K562 (cell line): ENCODE data around the gene PHF1. TPM values are rescaled to one million over a fixed set of nuclear protein-coding genes. Genes with fewer than 3 reads are reported as not detected.

Experiments
- ATAC-seq: fragments of 200-7000 bp; cut with Tn5 transposase; 3 replicates; pipeline ENCODE4 v1.9.1; 2020; ENCODE audit warnings: moderate library complexity
- BruUV-seq: library from RNA; stranded (reverse); fragments of 400-500 nt; replicated peaks from 2 replicates; lab custom pipeline; 2021; lab: Mats Ljungman, UMichigan
- CTCF ChIA-PET: fragments of 300-600 bp; formaldehyde crosslinking; extraction: SDS; loops from one replicate; lab custom pipeline; 2021; ENCODE audit warnings: low intra/inter-chr PET ratio; lab: Yijun Ruan, JAX
- POLR2A ChIA-PET: fragments of 300-600, 350-650 bp; sonication (Branson Sonifier 250); formaldehyde crosslinking; extraction: SDS; loops from one replicate; lab custom pipeline; 2021; ENCODE audit warnings: antibody characterized with exemption, inconsistent platforms; lab: Yijun Ruan, JAX
- DNase-seq, 4 experiments: peaks; one replicate each; pipeline versions ENCODE4 v3.0.0 to v3.0.0-alpha.2; 2011 to 2018; ENCODE audit warnings: low spot score in 3 of 4, mixed read lengths in 3 of 4; ENCODE audit errors: extremely low read depth in 1 of 4
- FAIRE-seq: peaks from 2 replicates; lab custom pipeline; 2011; peaks lifted over from hg19 to GRCh38; lab: Jason Lieb, UNC
- H2AFZ ChIP-seq: 2 replicates; pipeline ENCODE4 v1.6.0; 2011; ENCODE audit warnings: low read depth, low read length, control low read depth, inconsistent platforms
- H3K27ac ChIP-seq: fragments of 200-600 bp; 3 replicates; pipeline ENCODE4 v1.8.0; 2011; ENCODE audit warnings: low read depth, mild to moderate bottlenecking, control low read depth, inconsistent platforms, low read length, moderate library complexity, mixed read lengths; ENCODE audit errors: extremely low read depth
- H3K27me3 ChIP-seq, 2 experiments: fragments of 300-600 bp in 1 of 2; 2 replicates in 1 of 2; 3 replicates in 1 of 2; pipeline versions ENCODE4 v1.6.0 to v1.8.0; 2011; ENCODE audit warnings: inconsistent platforms in 2 of 2, low read length in 2 of 2, mild to moderate bottlenecking in 1 of 2, mixed read lengths in 1 of 2, moderate library complexity in 1 of 2; ENCODE audit not compliant: control insufficient read depth in 2 of 2, insufficient read depth in 2 of 2
- H3K36me3 ChIP-seq: fragments of 300-600 bp; 3 replicates; pipeline ENCODE4 v1.8.0; 2011; ENCODE audit warnings: mild to moderate bottlenecking, low read length, inconsistent platforms; ENCODE audit not compliant: control insufficient read depth, insufficient read depth
- H3K4me1 ChIP-seq, 2 experiments: fragments of 200-600 bp in 1 of 2; replicated peaks in 1 of 2; 2 replicates in 1 of 2; 3 replicates in 1 of 2; pipeline versions ENCODE4 v1.5.1 to v1.8.0; 2011; ENCODE audit warnings: inconsistent platforms in 2 of 2, low read length in 2 of 2, mild to moderate bottlenecking in 1 of 2, mixed read lengths in 1 of 2, moderate library complexity in 1 of 2; ENCODE audit not compliant: control insufficient read depth in 2 of 2, insufficient read depth in 2 of 2
- H3K4me2 ChIP-seq: 2 replicates; pipeline ENCODE4 v1.6.1; 2011; ENCODE audit warnings: low read length, control low read depth, inconsistent platforms, mixed read lengths; ENCODE audit not compliant: insufficient read depth
- H3K4me3 ChIP-seq: fragments of 200-600 bp; sonication (generic), shearing (Covaris generic); 2 replicates; pipeline ENCODE4 v1.5.1; 2016; ENCODE audit warnings: control low read depth, inconsistent platforms
- H3K79me2 ChIP-seq: fragments of 200-600 bp; 3 replicates; pipeline ENCODE4 v1.8.0; 2011; ENCODE audit warnings: low read length, inconsistent platforms; ENCODE audit not compliant: control insufficient read depth, insufficient read depth
- H3K9ac ChIP-seq, 2 experiments: 2 replicates each; pipeline versions ENCODE4 v1.6.0 to v1.6.1; 2011; ENCODE audit warnings: low read depth in 2 of 2, low read length in 2 of 2, control low read depth in 1 of 2, inconsistent platforms in 1 of 2, mild to moderate bottlenecking in 1 of 2, mixed read lengths in 1 of 2; ENCODE audit not compliant: insufficient read depth in 1 of 2
- H3K9me1 ChIP-seq: one replicate; pipeline ENCODE4 v1.6.0; 2011; ENCODE audit warnings: inconsistent platforms, mild to moderate bottlenecking, low read length, moderate library complexity; ENCODE audit not compliant: control insufficient read depth, insufficient read depth
- H3K9me3 ChIP-seq: replicated peaks from 2 replicates; pipeline ENCODE4 v1.5.1; 2011; ENCODE audit warnings: low read depth, low read length, inconsistent platforms; ENCODE audit not compliant: control insufficient read depth, insufficient read depth
- H4K20me1 ChIP-seq: replicated peaks from 2 replicates; pipeline ENCODE4 v1.6.1; 2011; ENCODE audit warnings: low read length, inconsistent platforms, mixed read lengths; ENCODE audit not compliant: control insufficient read depth, insufficient read depth
- CBFA2T2 ChIP-seq: fragments of 450-650 bp; conservative IDR thresholded peaks from 2 replicates; pipeline ENCODE4 v1.6.1; 2017; ENCODE audit warnings: mild to moderate bottlenecking
- EP300 ChIP-seq: IDR thresholded peaks from 2 replicates; pipeline ENCODE4 v1.6.1; 2012; ENCODE audit warnings: low read length, improper control_type of control experiment
- ETV5 ChIP-seq: sonication (generic); formaldehyde crosslinking; IDR thresholded peaks from 2 replicates; pipeline ENCODE4 v1.4.0; 2020; ENCODE audit warnings: low read depth, mild to moderate bottlenecking, missing genetic modification reagents
- FOXK2 ChIP-seq, 2 experiments: fragments of 450-650 bp; IDR thresholded peaks in 1 of 2; conservative IDR thresholded peaks in 1 of 2; 2 replicates each; pipeline ENCODE4 v1.6.1; 2016; ENCODE audit warnings: low read depth in 2 of 2, mild to moderate bottlenecking in 1 of 2
- HDAC1 ChIP-seq, 2 experiments: fragments of 450-650 bp; IDR thresholded peaks; 2 replicates each; pipeline ENCODE4 v1.6.1; 2016 to 2017; ENCODE audit warnings: inconsistent platforms in 1 of 2, mild to moderate bottlenecking in 1 of 2, moderate library complexity in 1 of 2
- HDAC2 ChIP-seq: fragments of 450-650 bp; IDR thresholded peaks from 2 replicates; pipeline ENCODE4 v1.6.1; 2016; ENCODE audit warnings: mild to moderate bottlenecking
- PHB2 ChIP-seq: fragments of 450-650 bp; IDR thresholded peaks from 2 replicates; pipeline ENCODE4 v1.6.1; 2017; ENCODE audit warnings: low read depth
- RBM25 ChIP-seq: fragments of 200-400 bp; formaldehyde crosslinking; IDR thresholded peaks from 2 replicates; pipeline ENCODE4 v1.6.1; 2018; ENCODE audit warnings: low read length, low read depth, moderate library complexity; ENCODE audit not compliant: severe bottlenecking
- SOX6 ChIP-seq: fragments of 450-650 bp; IDR thresholded peaks from 2 replicates; pipeline ENCODE4 v1.6.1; 2014; ENCODE audit warnings: mild to moderate bottlenecking
- SUPT5H ChIP-seq: fragments of 450-650 bp; IDR thresholded peaks from 2 replicates; pipeline ENCODE4 v1.6.1; 2016
- TBP ChIP-seq: optimal IDR thresholded peaks from 2 replicates; pipeline ENCODE3; 2011; ENCODE audit warnings: low read depth, low read length, improper control_type of control experiment
- XRCC3 ChIP-seq: fragments of 450-650 bp; IDR thresholded peaks from 2 replicates; pipeline ENCODE4 v1.6.1; 2017; ENCODE audit warnings: mild to moderate bottlenecking, moderate library complexity
- WGBS: fragments of 100-300 bp; shearing (Covaris generic); methylation state at CpG from one replicate; pipeline ENCODE4 v1.1.6; 2016; ENCODE audit warnings: low coverage, mixed read lengths; ENCODE audit not compliant: insufficient coverage; ENCODE audit errors: missing lambda C conversion rate; 5-methylcytosine and 5-hydroxymethylcytosine counted together
- in situ Hi-C: fragments of 300-500 bp; cut with MboI; formaldehyde crosslinking; loops from 4 replicates; pipeline ENCODE4 v1.15.0; 2018; ENCODE audit warnings: inconsistent platforms, mixed read lengths
- intact Hi-C: fragments of 100-400 bp; cut with micrococcal nuclease; formaldehyde crosslinking; loops from 2 replicates; pipeline ENCODE4 v1.14.2; 2022
- polyA plus RNA-seq, 8 experiments: library from polyadenylated mRNA; depleted of rRNA in 4 of 8; stranded (reverse) in 5 of 8; unstranded in 3 of 8; fragments of >200 nt; fragmentation: Nextera tagmentation in 2 of 8; fragmentation: Illumina TruSeq in 1 of 8; extraction: Ambion mirVana in 2 of 8; extraction: Trizol in 1 of 8; gene quantifications; 2 replicates each; pipeline versions ENCODE4 v1.2.1 to v1.2.3, GENCODE V29; 2011 to 2014; ENCODE audit warnings: inconsistent platforms in 1 of 8, missing spikeins in 1 of 8
- total RNA-seq, 7 experiments: library from RNA; depleted of rRNA in 6 of 7; stranded (reverse); fragments of >200 nt in 6 of 7; fragmentation: Illumina TruSeq in 2 of 7; extraction: Trizol in 2 of 7; gene quantifications; 2 replicates each; pipeline versions ENCODE4 v1.2.1 to v1.2.3, GENCODE V29; 2011 to 2021; ENCODE audit warnings: low replicate concordance in 1 of 7
- TF ChIP-seq, protein P1 (sequence below): fragments of 450-650 bp; IDR thresholded peaks from 2 replicates; pipeline ENCODE4 v1.6.1; 2016
- TF ChIP-seq, protein P2 (sequence below): fragments of 450-650 bp; IDR thresholded peaks from 2 replicates; pipeline ENCODE4 v1.6.1; 2016; ENCODE audit warnings: borderline replicate concordance
- TF ChIP-seq, protein P3 (sequence below), 2 experiments: IDR thresholded peaks in 1 of 2; conservative IDR thresholded peaks in 1 of 2; 2 replicates each; pipeline ENCODE4 v1.6.1; 2016; ENCODE audit warnings: low read depth in 2 of 2, mild to moderate bottlenecking in 1 of 2, missing compliant biosample characterization in 1 of 2, missing genetic modification characterization in 1 of 2, moderate library complexity in 1 of 2

Gene PHF1
- total and polyA plus RNA-seq, 9 of the 15 experiments (the other 6 are each of a cell fraction or from before 2014, with no cell fraction given) = 3.7 to 64.2 (median 33.7) TPM

DNA sequence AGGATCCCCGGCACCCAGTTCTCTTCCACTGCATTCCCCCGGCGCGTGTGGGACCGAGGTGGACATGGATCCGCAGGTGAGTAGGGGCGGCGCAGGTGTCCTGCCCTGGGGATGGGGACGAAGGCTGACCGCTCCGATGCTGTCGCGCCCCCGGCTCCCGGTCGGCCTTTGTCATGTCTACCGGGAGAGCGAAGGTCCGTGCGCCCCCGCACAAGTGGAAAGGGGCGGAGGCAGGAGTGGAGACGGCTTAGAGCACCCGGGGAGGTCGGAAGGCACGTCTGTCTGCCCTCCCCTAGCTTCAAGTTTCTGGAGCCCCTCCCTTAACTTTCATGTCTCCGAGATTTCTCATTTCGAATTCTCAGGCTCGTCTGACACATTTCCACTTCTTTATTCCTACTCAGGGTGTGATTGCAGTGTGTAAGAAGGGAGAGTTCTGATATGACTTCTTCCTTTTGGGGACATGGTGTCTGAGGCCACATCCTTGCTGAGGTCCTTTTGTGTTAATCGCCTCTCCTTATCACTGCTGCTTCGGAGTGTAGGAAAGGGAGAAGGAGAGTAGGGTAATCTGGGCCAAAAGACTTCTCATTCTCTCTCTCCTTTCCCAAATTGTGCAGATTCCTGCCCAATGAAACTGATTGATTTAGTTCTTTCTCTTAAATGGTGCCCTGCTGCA lies 18.8 kb upstream of the PHF1 start (continued):
- TF ChIP-seq ETV5 (CRISPR knock-in tag) = peak; percentile 14; the same call in 1 of the 2 replicates
- no peak for TF ChIP-seq PHB2

DNA sequence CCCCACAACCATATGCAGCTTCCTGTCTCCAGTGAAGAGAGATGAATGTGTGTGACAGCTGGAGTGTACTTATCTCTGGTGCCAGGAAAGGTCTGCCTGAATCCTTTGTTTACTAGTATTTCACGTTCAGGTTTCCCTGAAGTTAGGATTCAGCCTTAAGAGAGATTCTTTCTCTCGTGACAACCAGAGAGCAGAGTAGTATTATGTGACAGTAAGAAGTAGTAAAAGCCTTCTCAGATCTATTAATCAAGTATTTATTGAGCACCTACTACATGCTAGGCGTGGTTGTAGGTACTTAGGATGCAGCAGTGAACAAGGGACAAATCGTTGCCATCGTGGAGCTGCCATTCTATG lies 18.2 kb upstream of the PHF1 start:
- in situ Hi-C loops = no loop called here
- no peaks in the 10 kb centered on the region for H3K9me3 ChIP-seq
- DNase-seq (peak in 2 of 4 experiments; percentile 44 to 58), FAIRE-seq (no peak), ATAC-seq (peak; percentile 9)
- H3K9ac ChIP-seq = peak overlapping the region; percentile 92; a peak in 3 of 4 replicates
- H3K79me2 ChIP-seq = peaks cover 57% of the 10 kb centered on the region
- POLR2A ChIA-PET = interaction anchor here (0.9 to 1.3 kb wide), 3 partner anchors 8 to 27 kb away, joined by 3 to 4 read pairs (median 3); no protein-coding TSS in a partner anchor
- intact Hi-C loops = loop anchor here (5.0 kb wide), 2 partner anchors 45 to 95 kb away; partner anchors contain the start of gene RGL2
- no peaks in the 10 kb centered on the region for H3K9me1 ChIP-seq
- peak overlapping the region; percentile 93 for H3K4me2 ChIP-seq
- H3K4me3 ChIP-seq = peak overlapping the region; percentile 74
- 3% methylated on average over 5 of the region's 5 CpGs for WGBS
- no peak overlapping the region for H2AFZ ChIP-seq
- peaks cover 19 to 22% of the 10 kb centered on the region in 2 experiments for H3K4me1 ChIP-seq
- H3K27me3 ChIP-seq = no peaks in the 10 kb centered on the region
- BruUV-seq = no TSS peak
- peaks cover 33% of the 10 kb centered on the region; the same call in 2 of the 3 replicates for H3K36me3 ChIP-seq
- H3K27ac ChIP-seq = peak overlapping the region; percentile 89
- H4K20me1 ChIP-seq = 0 out of 2 replicates have a peak, but pooled peaks cover 3% of the 10 kb centered on the region
- CTCF ChIA-PET = no interaction called here
- TF ChIP-seq FOXK2 (conservative IDR thresholded peaks at IDR 0.05 in 1 of 2, IDR thresholded peaks at IDR 0.05 in 1 of 2; ENCODE audit: low read depth in 2 of 2) = peak; percentile 78 to 85; a peak in 3 of 4 replicates
- TF ChIP-seq, protein P1, sequence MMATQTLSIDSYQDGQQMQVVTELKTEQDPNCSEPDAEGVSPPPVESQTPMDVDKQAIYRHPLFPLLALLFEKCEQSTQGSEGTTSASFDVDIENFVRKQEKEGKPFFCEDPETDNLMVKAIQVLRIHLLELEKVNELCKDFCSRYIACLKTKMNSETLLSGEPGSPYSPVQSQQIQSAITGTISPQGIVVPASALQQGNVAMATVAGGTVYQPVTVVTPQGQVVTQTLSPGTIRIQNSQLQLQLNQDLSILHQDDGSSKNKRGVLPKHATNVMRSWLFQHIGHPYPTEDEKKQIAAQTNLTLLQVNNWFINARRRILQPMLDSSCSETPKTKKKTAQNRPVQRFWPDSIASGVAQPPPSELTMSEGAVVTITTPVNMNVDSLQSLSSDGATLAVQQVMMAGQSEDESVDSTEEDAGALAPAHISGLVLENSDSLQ = peak; percentile 71
- TF ChIP-seq SUPT5H = no peak
- peak; percentile 64 for TF ChIP-seq RBM25
- TF ChIP-seq EP300 = 0 out of 2 replicates have a peak, but pooled peaks have one; percentile 12
- TF ChIP-seq HDAC1 (IDR thresholded peaks at IDR 0.05) = peak in 1 of 2 experiments; percentile 72; a peak in 1 of 4 replicates
- 0 out of 2 replicates have a peak, but pooled peaks have one; percentile 54 for TF ChIP-seq HDAC2
- TF ChIP-seq XRCC3 = no peak
- TF ChIP-seq, protein P2, sequence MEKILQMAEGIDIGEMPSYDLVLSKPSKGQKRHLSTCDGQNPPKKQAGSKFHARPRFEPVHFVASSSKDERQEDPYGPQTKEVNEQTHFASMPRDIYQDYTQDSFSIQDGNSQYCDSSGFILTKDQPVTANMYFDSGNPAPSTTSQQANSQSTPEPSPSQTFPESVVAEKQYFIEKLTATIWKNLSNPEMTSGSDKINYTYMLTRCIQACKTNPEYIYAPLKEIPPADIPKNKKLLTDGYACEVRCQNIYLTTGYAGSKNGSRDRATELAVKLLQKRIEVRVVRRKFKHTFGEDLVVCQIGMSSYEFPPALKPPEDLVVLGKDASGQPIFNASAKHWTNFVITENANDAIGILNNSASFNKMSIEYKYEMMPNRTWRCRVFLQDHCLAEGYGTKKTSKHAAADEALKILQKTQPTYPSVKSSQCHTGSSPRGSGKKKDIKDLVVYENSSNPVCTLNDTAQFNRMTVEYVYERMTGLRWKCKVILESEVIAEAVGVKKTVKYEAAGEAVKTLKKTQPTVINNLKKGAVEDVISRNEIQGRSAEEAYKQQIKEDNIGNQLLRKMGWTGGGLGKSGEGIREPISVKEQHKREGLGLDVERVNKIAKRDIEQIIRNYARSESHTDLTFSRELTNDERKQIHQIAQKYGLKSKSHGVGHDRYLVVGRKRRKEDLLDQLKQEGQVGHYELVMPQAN = peak; percentile 49; the same call in 1 of the 2 replicates
- no peak for TF ChIP-seq SOX6
- TF ChIP-seq, protein P3, sequence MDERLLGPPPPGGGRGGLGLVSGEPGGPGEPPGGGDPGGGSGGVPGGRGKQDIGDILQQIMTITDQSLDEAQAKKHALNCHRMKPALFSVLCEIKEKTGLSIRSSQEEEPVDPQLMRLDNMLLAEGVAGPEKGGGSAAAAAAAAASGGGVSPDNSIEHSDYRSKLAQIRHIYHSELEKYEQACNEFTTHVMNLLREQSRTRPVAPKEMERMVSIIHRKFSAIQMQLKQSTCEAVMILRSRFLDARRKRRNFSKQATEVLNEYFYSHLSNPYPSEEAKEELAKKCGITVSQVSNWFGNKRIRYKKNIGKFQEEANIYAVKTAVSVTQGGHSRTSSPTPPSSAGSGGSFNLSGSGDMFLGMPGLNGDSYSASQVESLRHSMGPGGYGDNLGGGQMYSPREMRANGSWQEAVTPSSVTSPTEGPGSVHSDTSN (CRISPR knock-in tag; IDR thresholded peaks at IDR 0.05; ENCODE audit: low read depth) = no peak
- TF ChIP-seq, protein P3 (tag; conservative IDR thresholded peaks at IDR 0.05; ENCODE audit: low read depth) = peak; percentile 70
- TF ChIP-seq TBP = peak; percentile 14
- TF ChIP-seq CBFA2T2 = peak; percentile 26; the same call in 1 of the 2 replicates
